HG03097 (cell line): ENCODE data around the gene DOCK1.
"Not testable (repeated sequence)": the region's sequence is repeated elsewhere in the genome, so short reads cannot be mapped to it uniquely, and the experiment has no call there.

Experiments
- ATAC-seq: cut with Tn5 transposase; IDR thresholded peaks from one replicate; pipeline ENCODE4 v1.9.1; 2021; ENCODE audit not compliant: unreplicated experiment, low FRiP score

DOCK1 gene

GRCh38 chr10:127292888-127293287, 387.7 kb downstream of the DOCK1 start:
- ATAC-seq = no peak

DNA sequence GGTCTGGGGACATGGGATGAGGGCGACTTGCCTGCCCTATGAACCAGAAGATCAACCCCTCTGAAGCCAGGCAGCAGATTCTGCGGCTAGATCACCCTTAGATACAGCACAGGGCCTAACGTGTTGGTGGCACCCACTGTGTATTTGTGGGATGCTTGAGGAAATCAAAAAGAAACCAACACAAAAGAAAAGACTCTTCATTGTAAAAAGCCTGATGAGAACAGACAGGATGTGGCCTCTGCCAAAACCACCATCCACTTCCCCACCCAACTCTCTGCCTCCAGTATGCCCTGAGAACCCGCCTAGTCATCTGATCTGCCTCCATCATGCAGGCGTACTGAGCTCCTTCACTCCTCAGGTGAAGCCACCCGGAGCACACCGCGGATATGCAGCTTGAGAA, 388.4 kb downstream of the DOCK1 start:
- ATAC-seq = no peak

- ATAC-seq = no peak
Measured at GRCh38 chr10:127296696-127297095, 391.5 kb downstream of the DOCK1 start.

- ATAC-seq = no peak
Measured at GRCh38 chr10:127298381-127298780, 393.2 kb downstream of the DOCK1 start.

DNA sequence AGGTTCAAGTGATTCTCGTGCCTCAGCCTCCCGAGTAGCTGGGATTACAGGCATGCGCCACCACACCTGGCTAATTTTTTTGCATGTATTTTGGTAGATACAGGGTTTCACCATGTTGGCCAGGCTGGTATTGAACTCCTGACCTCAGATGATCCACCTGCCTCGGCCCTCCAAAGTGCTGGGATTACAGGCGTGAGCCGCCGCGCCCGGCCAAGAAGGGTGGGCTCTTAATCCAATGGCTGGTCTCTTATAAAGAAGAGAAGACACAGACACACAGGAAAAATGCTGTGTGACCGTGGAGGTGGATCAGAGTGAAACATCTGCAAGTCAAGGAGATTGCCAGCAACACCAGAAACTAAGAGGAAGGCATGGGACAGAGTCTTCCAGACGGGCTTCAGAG, 394.0 kb downstream of the DOCK1 start:
- not testable (repeated sequence) for ATAC-seq

DNA sequence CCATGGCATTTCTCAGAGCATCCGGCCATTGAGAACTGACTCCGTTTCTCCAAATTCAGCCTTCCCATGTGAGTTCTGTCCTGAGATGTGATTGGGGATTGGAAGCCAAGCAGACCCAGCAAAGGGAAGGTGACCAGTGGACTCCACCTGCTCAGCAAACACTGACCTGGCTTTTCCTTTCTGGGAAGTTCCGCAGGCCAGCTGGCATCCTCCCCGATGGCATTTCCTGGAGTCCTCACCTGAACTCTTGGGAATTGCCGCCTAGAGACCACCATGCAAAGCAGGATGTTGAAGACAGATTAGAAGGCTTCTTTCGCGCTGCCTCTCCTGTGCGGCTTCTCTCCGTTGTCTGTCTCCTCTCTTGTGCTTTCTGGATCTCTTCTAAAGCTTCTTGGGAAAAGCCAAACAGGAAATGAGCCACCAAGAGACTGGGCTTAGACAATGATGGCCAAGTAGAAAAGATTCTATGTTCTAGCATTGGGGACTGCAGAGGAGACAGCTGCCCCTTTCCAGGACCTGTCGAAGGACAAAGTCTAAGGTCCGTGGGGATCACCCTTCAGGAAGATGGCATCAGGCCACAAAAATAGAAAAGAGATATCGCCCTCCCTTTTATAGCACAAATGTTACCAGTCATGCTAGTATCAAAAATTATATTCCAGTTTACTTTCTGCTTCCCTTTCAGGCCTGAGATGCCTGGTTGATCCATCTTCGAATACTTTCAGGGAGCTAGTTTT, 394.9 kb downstream of the DOCK1 start:
- no peak for ATAC-seq

DNA sequence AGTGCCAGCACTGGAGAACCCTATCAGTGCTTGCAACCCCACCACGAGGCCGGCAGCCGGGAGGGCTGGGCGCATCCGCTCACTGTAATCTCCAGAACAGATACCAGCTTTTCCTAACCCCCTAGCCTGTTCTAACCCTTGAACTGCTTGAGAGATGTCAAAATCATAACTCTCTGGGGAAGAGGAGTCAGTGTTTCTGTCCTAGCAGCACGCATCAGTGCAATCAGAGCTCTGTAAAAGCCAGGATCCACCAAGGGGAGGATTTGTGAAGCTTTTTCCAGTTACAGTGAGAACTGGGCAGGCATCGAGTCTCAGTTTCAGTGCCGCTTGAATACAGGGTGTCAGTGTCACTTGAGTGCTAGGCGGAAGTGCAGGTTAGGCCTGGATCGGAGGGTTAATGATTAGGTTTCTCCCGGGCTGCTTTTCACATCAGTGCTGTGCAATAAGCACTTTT, 395.7 kb downstream of the DOCK1 start:
- ATAC-seq = no peak

DNA sequence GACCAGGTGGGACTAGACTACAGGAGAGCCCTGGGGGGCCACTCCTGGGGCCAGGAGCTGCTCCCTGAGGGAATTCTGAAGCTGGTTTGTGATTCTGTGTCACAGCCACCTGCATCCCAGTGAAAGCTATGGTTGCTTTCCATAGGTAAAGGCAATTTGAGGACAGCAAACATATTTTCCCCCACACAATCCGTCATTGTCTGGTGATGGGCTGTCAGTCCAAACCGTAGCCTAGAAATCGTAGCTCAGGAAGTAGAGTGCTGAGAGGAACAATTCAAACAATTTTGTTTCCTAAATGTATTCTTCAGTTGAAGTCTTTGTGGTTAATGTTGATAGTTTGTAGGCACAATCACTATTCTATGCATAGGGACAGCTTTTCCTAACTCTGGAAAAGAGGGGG, 397.1 kb downstream of the DOCK1 start:
- ATAC-seq = no peak

GRCh38 chr10:127303105-127303504, 397.9 kb downstream of the DOCK1 start:
- ATAC-seq = no peak

DNA sequence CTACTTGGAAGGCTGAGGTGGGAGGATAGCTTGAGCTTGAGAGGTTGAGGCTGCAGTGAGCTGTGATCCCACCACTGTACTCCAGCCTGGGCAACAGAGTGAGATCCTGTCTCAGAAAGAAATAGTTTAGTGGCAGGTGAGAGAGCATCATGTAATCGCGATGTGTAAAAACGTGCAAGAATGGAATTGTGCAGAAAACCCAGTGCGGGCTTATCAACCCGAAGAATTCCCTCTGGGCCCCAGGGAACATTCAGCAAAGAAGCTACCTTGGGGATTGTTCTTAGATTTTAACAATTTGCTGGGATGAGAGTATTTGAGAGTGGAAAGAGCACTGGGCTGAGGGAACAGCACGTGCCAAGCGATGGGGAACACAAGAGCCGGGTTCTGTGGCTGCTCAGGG, 398.5 kb downstream of the DOCK1 start:
- ATAC-seq = no peak

- ATAC-seq = no peak
Measured at GRCh38 chr10:127306479-127306878, 401.3 kb downstream of the DOCK1 start.

DNA sequence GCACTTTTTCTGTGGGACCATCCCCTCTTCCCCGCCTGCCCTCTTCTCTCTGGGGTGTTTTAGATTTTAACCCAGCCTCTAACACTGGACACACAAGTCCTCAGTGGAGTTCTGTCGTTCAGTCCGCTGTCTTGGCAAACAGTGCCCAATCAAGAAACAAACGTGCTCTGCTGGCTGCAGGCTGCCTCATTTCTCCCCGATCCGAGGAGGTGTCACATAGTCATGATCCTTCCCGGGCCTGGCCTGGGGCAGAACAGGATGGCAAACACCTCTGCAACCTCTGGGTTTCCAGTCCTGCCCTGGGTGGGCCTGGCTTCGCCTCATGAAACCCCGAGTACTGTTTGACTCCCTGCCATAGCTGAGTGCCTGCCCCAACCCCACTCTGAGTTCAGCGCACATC, 402.1 kb downstream of the DOCK1 start:
- ATAC-seq = no peak

DNA sequence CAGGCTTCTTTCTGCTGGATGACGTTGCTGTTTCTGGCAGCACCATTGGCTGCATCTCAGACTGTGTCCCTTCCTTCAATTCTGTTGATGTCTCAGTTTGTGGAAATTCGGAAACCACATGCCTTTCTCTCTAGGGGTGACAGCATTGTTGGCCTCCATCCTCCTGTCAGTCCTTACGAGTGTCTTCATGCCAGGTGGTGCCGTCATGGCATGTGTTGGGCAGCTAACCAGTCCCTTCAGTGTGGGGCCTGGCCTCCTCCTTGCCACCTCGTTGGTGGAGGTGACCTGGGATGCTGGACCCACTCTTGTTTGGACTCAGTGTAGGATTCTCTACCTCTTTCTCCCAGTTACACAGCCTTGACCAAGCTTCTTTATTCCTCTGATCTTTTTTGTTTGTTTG, 402.8 kb downstream of the DOCK1 start:
- ATAC-seq = no peak

DNA sequence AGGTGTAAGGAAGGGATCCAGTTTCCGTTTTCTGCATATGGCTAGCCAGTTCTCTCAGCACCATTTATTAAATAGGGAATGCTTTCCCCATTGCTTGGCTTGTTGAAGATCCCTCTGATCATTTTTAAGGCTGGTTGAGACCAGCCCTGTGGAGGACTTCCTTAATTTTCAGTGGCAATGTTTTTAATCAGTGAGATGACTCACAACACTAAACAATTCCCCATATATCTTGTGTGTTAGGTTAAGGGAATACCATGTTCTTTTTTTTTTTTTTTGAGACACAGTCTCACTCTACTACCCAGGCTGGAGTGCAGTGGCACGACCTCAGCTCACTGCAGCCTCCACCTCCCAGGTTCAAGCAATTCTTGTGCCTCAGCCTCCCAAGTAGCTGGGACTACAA, 404.4 kb downstream of the DOCK1 start:
- ATAC-seq = not testable (repeated sequence)

DNA sequence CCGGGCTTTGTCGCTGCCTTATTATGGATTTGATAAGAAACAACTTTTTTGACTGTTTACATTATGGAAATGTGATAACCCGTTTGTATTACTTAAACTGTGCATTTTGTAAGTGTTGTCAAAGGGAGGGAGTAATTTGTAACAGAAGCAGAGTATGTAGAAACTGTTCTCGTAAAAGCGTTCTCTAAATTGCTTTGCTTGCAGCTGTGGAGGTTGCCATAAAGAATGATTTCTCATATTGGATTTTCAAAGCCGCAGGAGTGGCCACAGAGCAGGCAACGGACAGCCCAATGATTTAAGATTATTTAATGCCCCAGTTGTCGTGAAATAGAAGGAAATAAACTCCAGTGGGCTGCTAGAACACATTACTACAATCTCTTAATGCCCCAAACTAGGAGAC, 405.2 kb downstream of the DOCK1 start:
- ATAC-seq = no peak

GRCh38 chr10:127310923-127311322, 405.7 kb downstream of the DOCK1 start:
- ATAC-seq = no peak

- no peak for ATAC-seq
Measured at GRCh38 chr10:127313996-127314700, 408.9 kb downstream of the DOCK1 start.

DNA sequence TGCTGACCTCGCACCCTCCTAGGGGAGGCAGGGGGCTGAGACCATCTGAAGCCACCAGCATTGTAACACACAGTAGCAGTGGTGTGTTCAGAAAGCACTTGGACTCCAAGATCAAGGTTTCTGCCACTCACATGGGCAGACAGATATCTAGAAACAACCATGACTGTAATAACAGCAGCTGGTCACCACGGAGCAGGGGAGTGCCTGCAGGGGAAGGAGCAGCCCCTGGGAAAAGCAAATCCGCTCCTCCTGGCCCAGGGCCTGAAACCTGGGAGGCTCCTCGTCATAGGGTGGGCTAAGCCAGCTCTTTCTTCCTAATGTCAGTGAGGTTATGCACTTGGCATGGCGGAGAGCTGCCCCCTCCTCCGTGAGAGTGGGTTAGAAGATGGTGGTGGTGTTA, 409.6 kb downstream of the DOCK1 start:
- ATAC-seq = no peak

- ATAC-seq = no peak
Measured at GRCh38 chr10:127315888-127316287, 410.7 kb downstream of the DOCK1 start.

GRCh38 chr10:127318396-127318795, 413.2 kb downstream of the DOCK1 start:
- no peak for ATAC-seq

DNA sequence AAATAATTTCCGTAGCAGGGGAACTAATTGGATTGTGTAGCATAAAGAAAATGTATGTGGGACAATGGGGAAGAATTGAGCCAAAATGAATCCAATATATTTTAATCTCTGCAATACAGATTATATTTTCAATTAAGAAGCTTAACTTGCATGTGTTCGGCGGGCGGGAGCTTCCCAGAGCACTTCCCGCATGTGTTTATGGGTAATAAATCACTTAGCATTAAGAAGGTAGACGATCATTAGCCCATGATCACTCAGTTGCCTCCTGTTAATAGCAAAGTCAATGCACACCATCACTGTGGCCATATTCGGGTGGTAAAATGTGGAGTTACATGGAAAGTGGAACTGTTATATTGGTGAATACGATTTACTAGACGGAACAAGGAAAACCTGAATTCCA, 414.0 kb downstream of the DOCK1 start:
- no peak for ATAC-seq

- no peak for ATAC-seq
Measured at GRCh38 chr10:127319691-127320090, 414.5 kb downstream of the DOCK1 start.
